Measurements from ENCODE around the gene KIF5C.

The KIF5C gene

DNA sequence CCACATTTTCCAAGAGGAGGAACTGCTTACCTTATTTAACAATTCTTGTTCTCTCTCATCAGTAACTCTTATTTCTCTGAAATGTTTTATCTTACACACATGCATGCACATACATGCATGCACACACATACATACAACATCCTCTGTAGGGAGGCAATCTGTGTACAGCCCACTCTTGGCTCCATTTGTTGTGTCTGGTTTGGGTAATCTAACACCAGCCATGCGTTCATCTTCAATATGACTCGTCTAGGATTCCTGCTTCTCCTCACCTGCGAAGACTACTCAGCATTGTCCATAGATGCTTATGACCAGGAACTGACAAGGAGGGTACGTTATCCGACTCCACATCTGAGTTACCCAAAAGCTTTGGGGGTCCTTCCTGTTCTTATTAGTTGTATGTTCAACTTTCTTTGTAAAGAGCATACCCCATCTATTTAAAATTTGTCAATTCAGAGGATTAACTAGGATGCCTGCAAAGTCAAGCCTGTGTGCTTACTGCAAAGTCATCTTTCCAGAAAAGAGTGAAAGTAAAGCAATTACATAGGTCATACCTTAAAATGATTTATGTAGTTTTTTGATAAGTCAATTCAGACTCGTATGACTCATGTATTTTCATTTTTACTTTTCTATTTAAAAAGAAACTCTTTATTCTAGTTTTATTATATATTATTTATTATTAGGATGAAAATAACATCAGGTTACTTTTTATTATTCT is 181.7 kb downstream of the KIF5C start:
- DNase-seq = no peak

DNA sequence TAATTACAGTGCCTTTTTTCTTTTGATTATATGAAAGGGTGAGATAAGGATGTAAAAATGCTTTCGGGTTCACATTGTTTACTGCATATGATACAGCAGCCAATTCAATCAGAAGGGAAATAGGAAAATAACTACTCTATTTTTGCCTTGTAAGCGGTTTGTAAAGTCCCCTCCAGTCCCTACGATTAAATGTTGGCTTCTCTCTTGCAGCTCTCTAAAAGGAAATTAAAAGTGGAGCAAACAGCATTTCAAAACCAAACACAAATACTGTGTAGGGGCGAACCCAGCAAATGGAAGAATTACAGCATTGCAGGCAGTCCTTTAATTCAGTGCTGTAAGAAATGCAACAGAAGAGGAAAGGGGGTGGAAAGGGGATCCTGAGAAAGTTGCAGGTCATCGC is 182.4 kb downstream of the KIF5C start:
- DNase-seq = no peak

DNA sequence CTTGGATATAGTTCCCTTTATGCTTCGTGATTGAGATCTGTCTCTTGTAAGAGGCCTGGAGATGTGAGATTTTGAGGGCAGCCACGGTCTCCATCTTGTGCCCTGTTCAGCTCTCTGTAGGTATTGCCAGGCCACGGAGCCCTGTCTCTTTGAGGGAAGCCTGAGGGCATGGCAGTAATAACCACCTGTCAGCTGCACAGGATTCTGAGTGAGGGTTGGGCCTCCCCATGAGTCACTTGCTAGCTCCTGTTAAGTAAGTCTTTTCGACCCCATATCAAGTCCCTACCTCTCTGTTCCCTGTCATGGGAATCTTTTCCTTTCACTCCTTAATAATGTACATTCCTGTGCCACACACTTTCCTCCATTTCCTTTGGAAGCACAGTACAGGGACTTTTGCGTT is 183.9 kb downstream of the KIF5C start:
- no peak for DNase-seq

DNA sequence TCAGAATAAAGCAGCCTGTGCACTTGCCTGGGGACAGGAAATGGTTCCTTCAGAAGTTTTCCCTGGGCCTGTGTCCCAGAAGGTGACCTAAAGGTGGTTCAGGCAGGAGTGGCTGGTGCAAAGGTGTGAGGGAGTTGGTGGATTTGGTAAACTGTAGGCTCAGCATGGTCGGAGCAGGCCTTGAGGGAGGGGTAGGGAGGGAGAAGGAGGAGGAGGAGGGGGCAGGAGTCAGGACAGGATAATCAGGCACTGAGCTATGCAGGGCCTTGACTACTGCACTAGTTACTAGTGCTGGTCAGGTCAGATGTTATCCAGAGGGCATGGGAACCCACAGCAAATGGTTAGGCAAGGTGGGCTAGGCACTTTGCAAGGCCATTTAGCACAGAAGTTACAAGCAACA is 184.8 kb downstream of the KIF5C start:
- no peak for DNase-seq

DNA sequence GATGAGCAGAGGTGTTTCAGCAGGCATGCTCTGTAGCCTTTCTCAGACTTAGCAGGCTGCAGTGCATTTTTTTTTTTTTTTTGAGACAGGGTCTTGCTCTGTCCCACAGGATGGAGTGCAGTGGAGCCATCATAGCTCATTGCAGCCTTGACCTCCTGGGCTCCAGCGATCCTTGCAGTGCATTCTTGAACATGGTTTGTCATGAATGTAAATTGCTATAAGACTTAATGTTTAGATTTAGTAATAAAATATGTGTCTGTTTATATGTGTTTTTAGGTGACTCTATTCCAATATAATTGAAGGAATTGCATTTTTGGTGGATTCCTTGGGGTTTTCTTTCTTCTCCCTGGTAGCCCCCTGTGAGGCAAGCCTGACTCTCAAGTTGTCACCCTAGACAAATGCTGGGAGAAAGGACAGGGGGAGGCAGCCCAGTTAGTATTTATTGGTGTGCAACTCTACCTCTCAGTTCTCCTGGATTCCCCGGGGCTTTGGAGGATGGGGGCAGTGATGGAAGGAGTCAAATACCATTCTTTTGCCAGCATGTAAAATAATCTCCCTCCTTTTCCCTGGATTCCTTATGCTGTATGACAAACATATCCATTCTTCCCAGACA is 186.2 kb downstream of the KIF5C start:
- no peak for DNase-seq

DNA sequence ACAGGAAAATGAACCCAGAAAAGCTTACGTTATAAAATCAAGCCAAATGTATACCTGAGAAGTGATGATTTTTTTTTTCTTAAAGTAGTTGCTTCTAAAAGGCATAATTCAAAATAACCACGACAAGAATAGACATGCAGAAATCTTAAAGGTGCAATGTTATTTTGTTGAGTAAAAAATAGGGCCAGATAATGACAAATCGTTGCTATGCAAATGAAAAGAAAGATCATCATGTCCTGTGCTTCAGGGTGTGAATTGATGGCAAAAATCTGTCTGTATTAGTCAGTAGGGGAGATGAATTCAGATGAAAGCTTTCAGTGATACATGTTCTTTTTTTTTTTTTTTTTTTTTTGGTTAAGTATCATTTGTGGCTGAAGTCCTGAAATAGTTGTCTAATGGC is 187.5 kb downstream of the KIF5C start:
- DNase-seq = no peak

DNA sequence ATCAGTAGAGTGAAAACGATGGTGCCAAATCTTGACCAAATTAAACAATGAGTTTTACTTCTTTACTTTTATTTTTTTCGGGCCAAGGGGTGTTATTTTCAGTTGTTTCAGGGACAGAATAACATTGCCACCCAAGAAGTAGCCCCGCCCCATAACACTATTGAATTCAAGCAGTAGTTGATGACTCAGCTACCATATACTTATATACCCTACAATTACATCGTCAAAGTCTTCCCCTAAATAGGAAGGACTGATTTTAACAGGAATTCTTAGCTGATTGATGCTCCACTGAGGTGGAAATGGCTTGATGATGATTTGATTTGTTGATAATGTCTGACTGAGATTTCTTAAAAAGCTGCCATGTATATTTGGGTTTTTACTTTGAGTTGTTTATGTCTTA is 188.2 kb downstream of the KIF5C start:
- no peak for DNase-seq

DNA sequence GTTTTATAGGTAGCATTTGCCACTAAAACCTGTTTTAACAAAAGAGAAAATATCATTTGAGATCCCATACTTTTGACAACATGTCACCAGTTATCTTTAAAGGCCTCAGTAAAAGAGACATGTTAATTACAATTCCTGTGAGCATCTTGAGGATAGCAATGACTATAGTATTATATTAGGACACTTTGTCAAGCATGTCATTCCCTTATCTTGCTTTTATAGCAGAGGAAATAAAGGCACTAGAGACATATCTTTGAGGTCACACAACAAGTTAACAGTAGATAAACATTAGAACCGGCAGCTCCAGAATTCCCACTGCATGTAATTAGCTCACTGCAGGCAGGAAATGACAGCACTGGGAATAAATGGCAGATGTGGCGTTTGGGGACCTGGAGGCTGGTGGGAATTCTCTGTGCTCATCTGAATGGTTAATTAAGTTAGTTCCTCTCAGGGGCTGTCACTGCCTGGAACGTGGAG is 189.4 kb downstream of the KIF5C start:
- DNase-seq = no peak

DNA sequence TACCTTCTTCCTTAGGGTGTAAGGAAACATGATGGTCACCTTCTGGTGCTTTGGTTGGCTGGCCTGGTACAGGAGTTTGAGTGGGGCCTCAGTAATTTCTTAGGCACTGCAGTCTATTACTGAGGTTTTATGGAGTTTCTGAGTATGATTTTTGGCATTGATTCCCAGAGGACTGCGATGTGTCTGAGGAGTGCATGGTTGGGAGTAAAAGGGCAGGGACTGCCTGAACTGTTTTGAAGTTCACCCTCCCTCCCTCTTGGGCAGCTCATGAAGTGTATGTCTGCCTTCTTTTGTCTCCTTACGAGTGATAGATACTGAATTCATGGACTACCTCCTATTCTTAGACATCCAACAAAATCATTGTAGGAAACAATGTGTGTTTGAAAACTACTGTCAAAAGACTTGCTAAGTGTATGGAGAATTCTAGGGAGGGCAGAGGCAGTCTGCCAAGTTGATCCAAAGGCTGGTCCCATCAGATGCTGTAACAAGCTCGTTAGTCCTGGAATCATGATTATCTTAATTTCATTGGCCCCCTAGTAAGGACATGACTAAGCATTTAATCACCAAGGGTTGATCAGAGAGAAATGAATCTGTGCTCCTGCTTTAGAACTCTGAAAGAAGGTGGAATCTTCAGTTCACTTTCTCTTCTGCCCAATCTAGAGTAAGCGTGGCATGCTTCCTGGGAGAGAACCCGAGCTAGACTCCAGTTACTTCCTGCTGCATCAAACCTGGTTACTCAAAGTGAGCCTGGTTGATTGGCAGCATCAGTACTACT is 190.0 kb downstream of the KIF5C start:
- DNase-seq = no peak

DNA sequence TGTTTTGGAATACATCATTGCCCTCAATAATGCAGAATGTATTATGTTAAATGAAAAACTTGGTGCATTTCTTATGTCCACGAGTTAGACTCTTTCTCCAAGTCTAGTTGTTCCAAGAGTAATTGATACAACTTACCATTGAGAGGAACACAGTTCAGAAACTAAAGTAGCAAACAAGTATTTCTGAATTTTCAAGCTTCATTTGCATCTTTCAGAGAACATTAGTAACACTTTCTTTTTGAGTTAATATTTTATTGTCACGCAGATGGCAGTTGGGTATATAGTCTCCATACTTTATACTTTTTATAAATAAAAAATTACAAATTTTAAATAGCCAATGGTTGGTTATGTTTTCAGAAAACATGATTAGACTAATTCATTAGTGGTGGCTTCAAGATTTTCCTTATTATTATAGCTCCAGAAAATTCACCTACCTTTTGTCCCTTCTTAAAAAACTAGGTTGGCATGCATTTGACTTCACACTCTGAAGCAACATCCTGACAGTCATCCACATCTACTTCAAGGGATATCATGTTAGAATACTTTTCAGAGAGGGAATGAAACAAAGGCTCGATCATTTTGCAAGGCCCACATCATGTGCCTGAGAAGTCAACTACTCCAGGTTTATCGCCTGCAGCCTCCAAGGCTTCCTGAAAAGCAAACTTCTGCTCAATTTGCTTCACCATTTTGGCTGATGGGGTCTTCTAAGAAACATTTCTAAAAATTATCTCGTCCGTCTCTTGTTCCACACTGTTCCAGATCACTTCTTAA is 193.4 kb downstream of the KIF5C start:
- no peak for DNase-seq

DNA sequence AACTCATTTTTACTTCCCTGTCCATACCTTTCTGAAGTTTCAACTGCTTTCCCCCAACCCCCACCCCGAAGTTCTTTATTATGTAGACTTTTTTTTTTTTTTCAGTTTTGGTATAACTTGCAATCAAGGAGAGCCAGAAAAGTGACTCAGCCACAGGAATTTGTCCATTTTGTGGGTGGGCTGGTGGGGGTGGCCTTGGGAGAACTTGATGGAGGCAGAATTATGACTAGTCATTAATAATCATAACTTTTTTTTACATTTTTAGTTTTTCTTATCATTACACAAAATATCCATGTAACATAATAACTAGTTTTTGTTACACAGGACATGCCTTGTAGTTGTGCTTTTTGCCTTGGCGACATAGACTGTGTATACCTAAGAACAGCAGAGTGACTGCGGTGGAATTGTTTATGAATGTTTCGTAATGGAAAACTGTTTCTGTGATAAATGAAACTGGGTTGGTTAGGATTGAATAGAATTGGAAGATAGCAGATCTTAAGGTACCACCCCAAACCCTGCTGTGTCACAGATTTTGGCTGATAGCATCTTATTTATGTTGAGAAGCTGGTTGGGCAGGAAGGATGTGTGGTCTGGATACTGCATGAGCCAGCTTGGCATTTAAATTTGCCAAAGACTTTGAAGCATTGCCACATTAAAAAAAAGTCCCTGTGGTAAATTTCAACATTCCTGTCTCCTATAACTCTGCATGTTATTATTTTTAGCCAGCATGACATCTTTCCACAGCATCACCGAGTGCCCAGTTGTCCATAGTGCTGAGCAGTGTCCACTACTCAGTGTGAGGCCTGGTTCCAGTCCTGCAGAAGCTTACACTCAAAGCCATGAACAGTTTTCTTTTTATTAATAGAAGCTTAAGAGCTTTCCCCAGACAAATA is 194.2 kb downstream of the KIF5C start:
- peak; percentile 34 for DNase-seq

DNA sequence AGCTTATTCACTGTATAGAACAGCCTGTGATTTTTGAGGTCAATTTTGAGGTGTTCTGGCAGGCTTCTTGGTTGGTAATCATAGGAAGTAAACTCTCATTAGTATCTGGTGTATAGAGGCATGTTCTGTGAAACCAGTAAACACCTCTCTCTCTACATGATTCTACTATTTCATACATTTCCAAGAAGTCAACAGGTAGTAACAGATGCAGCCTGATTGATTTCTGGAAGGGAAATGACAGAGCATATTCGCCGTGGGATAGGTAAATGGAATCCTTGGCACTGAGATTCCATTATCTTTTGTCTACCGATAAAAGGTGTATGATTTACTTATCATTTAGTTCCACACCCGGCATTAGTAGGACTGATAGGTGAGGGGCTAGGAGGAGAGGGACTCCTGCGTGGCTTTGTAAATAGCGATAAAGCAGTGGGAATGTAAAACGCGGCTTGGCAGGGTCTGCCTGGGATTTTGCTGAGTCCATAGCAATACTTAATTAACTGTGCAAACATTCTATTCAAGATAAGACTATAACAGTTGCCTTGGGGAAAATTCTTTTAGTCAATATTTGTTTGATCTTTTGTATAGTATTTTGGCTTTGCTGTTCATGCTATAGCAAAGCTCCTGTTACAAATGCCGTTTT is 195.8 kb downstream of the KIF5C start:
- DNase-seq = no peak

DNA sequence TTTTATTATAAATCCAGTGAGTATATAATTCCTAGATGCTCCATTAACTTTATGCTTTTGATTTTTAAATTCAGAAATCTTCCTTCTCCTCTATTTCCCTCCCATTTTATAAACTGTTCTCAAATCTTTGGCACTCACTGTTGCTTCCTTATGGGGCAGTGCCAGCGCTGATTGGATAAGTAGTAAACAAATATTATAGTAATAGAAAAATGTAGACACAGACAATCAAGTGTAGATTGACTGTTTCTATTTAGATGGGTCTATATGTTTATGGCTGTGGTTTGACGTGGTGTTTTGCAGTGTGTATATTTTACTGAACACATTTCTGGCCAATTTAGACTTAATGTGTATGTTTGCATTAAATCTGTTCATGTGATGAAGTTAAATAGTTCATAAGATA is 200.1 kb downstream of the KIF5C start:
- DNase-seq = no peak

DNA sequence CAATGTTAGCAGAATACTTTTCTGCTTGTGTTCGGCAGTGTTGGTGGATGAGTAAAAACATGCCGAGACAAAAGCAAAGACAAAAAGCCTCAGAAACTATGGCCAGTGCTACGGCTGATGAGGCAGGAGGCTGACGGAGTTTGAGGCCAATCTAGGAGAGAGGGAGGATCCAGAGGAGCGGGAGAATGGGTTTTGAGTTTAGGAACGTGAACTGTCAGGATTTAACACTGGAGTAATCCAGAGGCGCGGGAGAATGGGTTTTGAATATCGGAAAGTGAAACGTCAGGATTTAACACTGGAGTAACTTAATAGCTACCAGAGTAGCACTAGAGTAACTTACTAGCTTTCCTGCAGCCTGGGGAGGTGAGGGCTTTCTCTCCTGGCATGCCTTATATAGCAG is 200.8 kb downstream of the KIF5C start:
- no peak for DNase-seq
